MM.1S (cell line): Measurements from ENCODE around the gene GSTM2.

Experiments used
- EZH2phosphoT487 ChIP-seq: fragments of 300-600 bp; sonication (generic); IDR thresholded peaks from 2 replicates; pipeline ENCODE4 v1.6.1; 2018; ENCODE audit warnings: antibody characterized with exemption, low read length
- TF ChIP-seq, protein P1 (sequence below): fragments of 300-600 bp; sonication (generic); IDR thresholded peaks from 2 replicates; pipeline ENCODE4 v1.5.1; 2016; ENCODE audit warnings: antibody characterized with exemption, low read length, mixed read lengths

DNA sequence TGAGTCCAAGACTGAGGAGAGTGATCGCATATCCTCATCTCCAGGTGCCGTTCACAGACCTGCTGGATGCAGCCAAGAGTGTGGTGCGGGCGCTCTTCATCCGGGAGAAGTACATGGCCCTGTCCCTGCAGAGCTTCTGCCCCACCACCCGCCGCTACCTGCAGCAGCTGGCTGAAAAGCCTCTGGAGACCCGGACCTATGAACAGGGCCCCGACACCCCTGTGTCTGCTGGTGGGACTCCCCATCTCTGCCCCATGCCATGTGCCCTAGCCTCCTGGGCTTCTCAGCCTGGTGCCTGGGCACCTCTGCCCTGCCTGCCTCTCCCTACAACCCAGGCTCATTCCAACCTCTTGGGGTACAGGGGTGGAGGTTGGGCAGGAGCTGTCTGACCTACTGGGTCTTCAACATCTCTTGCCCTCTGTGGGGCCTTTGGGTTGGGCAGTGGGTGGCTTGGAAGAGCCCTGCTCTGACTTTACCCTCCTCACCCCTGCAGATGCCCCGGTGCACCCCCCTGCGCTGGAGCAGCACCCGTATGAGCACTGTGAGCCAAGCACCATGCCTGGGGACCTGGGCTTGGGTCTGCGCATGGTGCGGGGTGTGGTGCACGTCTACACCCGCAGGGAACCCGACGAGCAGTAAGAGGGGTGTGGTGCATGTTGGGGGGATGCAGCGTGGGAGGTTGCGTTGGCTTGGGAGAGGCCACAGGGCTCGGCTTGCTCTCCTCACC is 41.0 kb upstream of the GSTM2 start:
- TF ChIP-seq, protein P1, sequence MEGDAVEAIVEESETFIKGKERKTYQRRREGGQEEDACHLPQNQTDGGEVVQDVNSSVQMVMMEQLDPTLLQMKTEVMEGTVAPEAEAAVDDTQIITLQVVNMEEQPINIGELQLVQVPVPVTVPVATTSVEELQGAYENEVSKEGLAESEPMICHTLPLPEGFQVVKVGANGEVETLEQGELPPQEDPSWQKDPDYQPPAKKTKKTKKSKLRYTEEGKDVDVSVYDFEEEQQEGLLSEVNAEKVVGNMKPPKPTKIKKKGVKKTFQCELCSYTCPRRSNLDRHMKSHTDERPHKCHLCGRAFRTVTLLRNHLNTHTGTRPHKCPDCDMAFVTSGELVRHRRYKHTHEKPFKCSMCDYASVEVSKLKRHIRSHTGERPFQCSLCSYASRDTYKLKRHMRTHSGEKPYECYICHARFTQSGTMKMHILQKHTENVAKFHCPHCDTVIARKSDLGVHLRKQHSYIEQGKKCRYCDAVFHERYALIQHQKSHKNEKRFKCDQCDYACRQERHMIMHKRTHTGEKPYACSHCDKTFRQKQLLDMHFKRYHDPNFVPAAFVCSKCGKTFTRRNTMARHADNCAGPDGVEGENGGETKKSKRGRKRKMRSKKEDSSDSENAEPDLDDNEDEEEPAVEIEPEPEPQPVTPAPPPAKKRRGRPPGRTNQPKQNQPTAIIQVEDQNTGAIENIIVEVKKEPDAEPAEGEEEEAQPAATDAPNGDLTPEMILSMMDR = no peak
- TF ChIP-seq EZH2phosphoT487 = no peak
